ENCODE results near the gene VPS37C.

Gene VPS37C

GRCh38 chr11:61131186-61131585 lies 30.0 kb downstream of the VPS37C start:
- H4K20me1 ChIP-seq (ENCODE audit: insufficient read depth, low read length) = no peaks in the 10 kb centered on the region
- no peaks in the 10 kb centered on the region for H3K36me3 ChIP-seq (replicated peaks; ENCODE audit: low read depth, low read length)
- no peak overlapping the region for H3K9ac ChIP-seq (ENCODE audit: low read length)
- no peaks in the 10 kb centered on the region for H3K27me3 ChIP-seq (ENCODE audit: low read depth, low read length)
- peaks cover 10% of the 10 kb centered on the region for H3K4me1 ChIP-seq (ENCODE audit: low read length)
- no peaks in the 10 kb centered on the region for H3K79me2 ChIP-seq (ENCODE audit: low read length)
- TF ChIP-seq CTCF (IDR thresholded peaks at IDR 0.05; ENCODE audit: low read depth, low read length) = no peak
- no peak for TF ChIP-seq EZH2phosphoT487 (IDR thresholded peaks at IDR 0.05; ENCODE audit: low read depth)
- H3K9me3 ChIP-seq (ENCODE audit: insufficient read depth, low read length) = no peaks in the 10 kb centered on the region
- no peak overlapping the region for H3K27ac ChIP-seq (ENCODE audit: low read length)
- H3K4me2 ChIP-seq (ENCODE audit: low read length) = no peak overlapping the region
- H3K4me3 ChIP-seq (ENCODE audit: low read length) = no peak overlapping the region
- H2AFZ ChIP-seq (ENCODE audit: low read depth, low read length) = no peak overlapping the region

GRCh38 chr11:61129639-61130523 lies 31.3 kb downstream of the VPS37C start:
- no peak overlapping the region; the same call in 1 of the 2 replicates for H2AFZ ChIP-seq (ENCODE audit: low read depth, low read length)
- H3K4me1 ChIP-seq (ENCODE audit: low read length) = peaks cover 10% of the 10 kb centered on the region
- H3K9me3 ChIP-seq (ENCODE audit: insufficient read depth, low read length) = no peaks in the 10 kb centered on the region
- no peaks in the 10 kb centered on the region for H3K36me3 ChIP-seq (replicated peaks; ENCODE audit: low read depth, low read length)
- TF ChIP-seq EZH2phosphoT487 (IDR thresholded peaks at IDR 0.05; ENCODE audit: low read depth) = no peak
- TF ChIP-seq CTCF (IDR thresholded peaks at IDR 0.05; ENCODE audit: low read depth, low read length) = peak; percentile 100
- H3K27ac ChIP-seq (ENCODE audit: low read length) = no peak overlapping the region
- H4K20me1 ChIP-seq (ENCODE audit: insufficient read depth, low read length) = no peaks in the 10 kb centered on the region
- H3K4me3 ChIP-seq (ENCODE audit: low read length) = peak overlapping the region; percentile 53
- H3K9ac ChIP-seq (ENCODE audit: low read length) = peak overlapping the region; percentile 41; the same call in 1 of the 2 replicates
- H3K79me2 ChIP-seq (ENCODE audit: low read length) = no peaks in the 10 kb centered on the region
- H3K27me3 ChIP-seq (ENCODE audit: low read depth, low read length) = no peaks in the 10 kb centered on the region
- H3K4me2 ChIP-seq (ENCODE audit: low read length) = peak overlapping the region; percentile 74

GRCh38 chr11:61128947-61129638 lies 32.1 kb downstream of the VPS37C start:
- Histone ChIP-seq H2AFZ (ENCODE audit: low read depth, low read length) (no peak overlapping the region), H3K4me1 (ENCODE audit: low read length) (peaks cover 10% of the 10 kb centered on the region), H3K4me3 (ENCODE audit: low read length) (no peak overlapping the region), H3K4me2 (ENCODE audit: low read length) (peak overlapping the region; percentile 43; the same call in 1 of the 2 replicates), H4K20me1 (ENCODE audit: insufficient read depth, low read length) (no peaks in the 10 kb centered on the region), H3K79me2 (ENCODE audit: low read length) (no peaks in the 10 kb centered on the region), H3K9ac (ENCODE audit: low read length) (no peak overlapping the region), H3K9me3 (ENCODE audit: insufficient read depth, low read length) (no peaks in the 10 kb centered on the region), H3K27ac (ENCODE audit: low read length) (no peak overlapping the region), H3K36me3 (replicated peaks; ENCODE audit: low read depth, low read length) (no peaks in the 10 kb centered on the region), H3K27me3 (ENCODE audit: low read depth, low read length) (no peaks in the 10 kb centered on the region)
- TF ChIP-seq EZH2phosphoT487 (IDR thresholded peaks at IDR 0.05; ENCODE audit: low read depth) (no peak), CTCF (IDR thresholded peaks at IDR 0.05; ENCODE audit: low read depth, low read length) (no peak)

GRCh38 chr11:61127991-61128390 lies 33.2 kb downstream of the VPS37C start:
- no peaks in the 10 kb centered on the region for H3K79me2 ChIP-seq (ENCODE audit: low read length)
- H3K27ac ChIP-seq (ENCODE audit: low read length) = no peak overlapping the region
- H2AFZ ChIP-seq (ENCODE audit: low read depth, low read length) = no peak overlapping the region
- H3K9me3 ChIP-seq (ENCODE audit: insufficient read depth, low read length) = no peaks in the 10 kb centered on the region
- no peak for TF ChIP-seq EZH2phosphoT487 (IDR thresholded peaks at IDR 0.05; ENCODE audit: low read depth)
- TF ChIP-seq CTCF (IDR thresholded peaks at IDR 0.05; ENCODE audit: low read depth, low read length) = no peak
- H3K36me3 ChIP-seq (replicated peaks; ENCODE audit: low read depth, low read length) = no peaks in the 10 kb centered on the region
- H3K9ac ChIP-seq (ENCODE audit: low read length) = no peak overlapping the region
- no peak overlapping the region for H3K4me3 ChIP-seq (ENCODE audit: low read length)
- H3K4me1 ChIP-seq (ENCODE audit: low read length) = peaks cover 10% of the 10 kb centered on the region
- no peak overlapping the region for H3K4me2 ChIP-seq (ENCODE audit: low read length)
- H4K20me1 ChIP-seq (ENCODE audit: insufficient read depth, low read length) = no peaks in the 10 kb centered on the region
- no peaks in the 10 kb centered on the region for H3K27me3 ChIP-seq (ENCODE audit: low read depth, low read length)

All from OCI-LY3 (cell line).